GM13977 (cell line): ENCODE results near the gene ARHGEF19.

Experiments
- DNase-seq: peaks from one replicate; pipeline ENCODE4 v3.0.0; 2012; ENCODE audit warnings: low spot score
- in situ Hi-C: fragments of 300-500 bp; cut with MboI; formaldehyde crosslinking; loops from one replicate; pipeline ENCODE4 v1.12.0; 2022; ENCODE audit warnings: low sequenced_read_pairs, low pct_unique_long_range_greater_than_20kb, mixed read lengths, inconsistent platforms; ENCODE audit not compliant: unreplicated experiment
- TF ChIP-seq, protein P1 (sequence below): IDR thresholded peaks from 2 replicates; pipeline ENCODE4 v1.5.1; 2012; ENCODE audit warnings: mild to moderate bottlenecking, control low read depth; ENCODE audit not compliant: insufficient read depth; ENCODE audit errors: extremely low read depth, missing control alignments

The ARHGEF19 gene

DNA sequence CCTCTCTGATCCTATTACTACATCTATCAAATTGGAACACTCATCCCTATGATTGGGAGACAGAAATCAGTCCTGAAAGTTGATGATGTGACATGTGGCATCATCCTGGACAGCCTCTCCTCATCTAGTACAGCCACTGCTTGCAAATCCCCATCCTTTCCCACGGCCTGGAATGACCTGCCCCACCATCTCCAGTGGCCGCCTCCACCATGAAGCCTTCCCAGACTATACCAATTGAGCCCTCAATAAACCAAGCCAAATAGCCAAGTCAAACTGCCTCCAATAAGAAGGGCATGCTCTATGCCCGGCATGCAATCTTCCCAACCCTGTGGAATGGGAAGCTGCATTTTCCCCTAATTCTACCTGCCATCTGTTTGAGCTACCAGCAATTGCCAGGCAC, 561 bp upstream of the ARHGEF19 start:
- TF ChIP-seq, protein P1, sequence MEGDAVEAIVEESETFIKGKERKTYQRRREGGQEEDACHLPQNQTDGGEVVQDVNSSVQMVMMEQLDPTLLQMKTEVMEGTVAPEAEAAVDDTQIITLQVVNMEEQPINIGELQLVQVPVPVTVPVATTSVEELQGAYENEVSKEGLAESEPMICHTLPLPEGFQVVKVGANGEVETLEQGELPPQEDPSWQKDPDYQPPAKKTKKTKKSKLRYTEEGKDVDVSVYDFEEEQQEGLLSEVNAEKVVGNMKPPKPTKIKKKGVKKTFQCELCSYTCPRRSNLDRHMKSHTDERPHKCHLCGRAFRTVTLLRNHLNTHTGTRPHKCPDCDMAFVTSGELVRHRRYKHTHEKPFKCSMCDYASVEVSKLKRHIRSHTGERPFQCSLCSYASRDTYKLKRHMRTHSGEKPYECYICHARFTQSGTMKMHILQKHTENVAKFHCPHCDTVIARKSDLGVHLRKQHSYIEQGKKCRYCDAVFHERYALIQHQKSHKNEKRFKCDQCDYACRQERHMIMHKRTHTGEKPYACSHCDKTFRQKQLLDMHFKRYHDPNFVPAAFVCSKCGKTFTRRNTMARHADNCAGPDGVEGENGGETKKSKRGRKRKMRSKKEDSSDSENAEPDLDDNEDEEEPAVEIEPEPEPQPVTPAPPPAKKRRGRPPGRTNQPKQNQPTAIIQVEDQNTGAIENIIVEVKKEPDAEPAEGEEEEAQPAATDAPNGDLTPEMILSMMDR: no peak
- no peak for DNase-seq
- in situ Hi-C loops: no loop called here

DNA sequence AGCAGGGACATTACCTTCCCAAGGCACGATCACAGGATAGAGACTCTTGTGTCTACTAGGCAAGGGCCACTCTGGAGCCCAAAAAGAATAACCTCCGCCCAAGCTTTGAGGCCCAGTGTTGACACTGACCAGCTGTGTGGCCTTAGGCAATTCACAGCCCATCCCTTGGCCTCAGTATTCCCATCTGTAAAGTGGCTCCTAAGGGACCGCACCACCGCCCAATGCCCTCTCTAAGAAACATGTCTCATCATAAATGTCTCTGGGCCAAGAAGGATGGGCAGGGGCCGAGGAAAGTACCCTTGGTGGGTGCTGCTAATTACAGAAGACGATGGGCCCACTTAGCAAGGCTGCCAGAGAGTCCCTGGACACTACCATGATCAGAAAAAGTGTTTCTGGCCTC, 628 bp downstream of the ARHGEF19 start:
- TF ChIP-seq, protein P1: no peak
- in situ Hi-C loops: no loop called here
- DNase-seq: no peak

- in situ Hi-C loops: no loop called here
- TF ChIP-seq, protein P1: no peak
- no peak for DNase-seq
These were observed 1.9 kb downstream of the ARHGEF19 start for GRCh38 chr1:16210581-16210980.

- TF ChIP-seq, protein P1: no peak
- DNase-seq: no peak
- in situ Hi-C loops: no loop called here
These were observed 2.5 kb downstream of the ARHGEF19 start for GRCh38 chr1:16209847-16210407.

- TF ChIP-seq, protein P1: no peak
- in situ Hi-C loops: no loop called here
- no peak for DNase-seq
These were observed 3.2 kb downstream of the ARHGEF19 start for GRCh38 chr1:16209132-16209846.

- in situ Hi-C loops: no loop called here
These were observed 4.0 kb downstream of the ARHGEF19 start for GRCh38 chr1:16208270-16208987.

More at GRCh38 chr1:16208270-16208987, 4.0 kb downstream of the ARHGEF19 start:
- DNase-seq: no peak
- TF ChIP-seq, protein P1: no peak
